HG02852 (cell line): ENCODE measurements around the gene LRRC72.
"Not testable (repeated sequence)": the region's sequence is repeated elsewhere in the genome, so short reads cannot be mapped to it uniquely, and the experiment has no call there.

Source experiments
- ATAC-seq: cut with Tn5 transposase; IDR thresholded peaks from one replicate; pipeline ENCODE4 v1.9.1; 2021; ENCODE audit warnings: mild to moderate bottlenecking, moderate library complexity; ENCODE audit not compliant: unreplicated experiment

Gene LRRC72

DNA sequence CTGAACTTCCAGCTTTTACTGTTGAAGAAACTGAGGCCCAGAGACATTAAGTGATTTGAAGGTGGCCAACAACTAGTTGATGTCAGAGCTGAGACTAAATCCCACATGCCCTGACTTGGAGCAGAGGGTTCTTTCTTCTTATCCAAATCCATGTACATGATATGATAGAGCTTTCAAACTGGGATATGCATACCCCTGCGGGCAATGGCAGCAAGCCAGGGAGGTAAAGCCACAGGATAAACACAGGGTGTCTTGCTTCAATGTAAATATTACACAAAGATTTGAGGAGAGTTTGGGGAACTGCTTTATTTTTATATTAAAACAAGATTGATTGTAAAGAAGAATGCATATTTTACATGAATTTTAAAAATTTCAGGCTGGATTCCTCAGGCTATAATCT lies 2.3 kb upstream of the LRRC72 start:
- no peak for ATAC-seq

DNA sequence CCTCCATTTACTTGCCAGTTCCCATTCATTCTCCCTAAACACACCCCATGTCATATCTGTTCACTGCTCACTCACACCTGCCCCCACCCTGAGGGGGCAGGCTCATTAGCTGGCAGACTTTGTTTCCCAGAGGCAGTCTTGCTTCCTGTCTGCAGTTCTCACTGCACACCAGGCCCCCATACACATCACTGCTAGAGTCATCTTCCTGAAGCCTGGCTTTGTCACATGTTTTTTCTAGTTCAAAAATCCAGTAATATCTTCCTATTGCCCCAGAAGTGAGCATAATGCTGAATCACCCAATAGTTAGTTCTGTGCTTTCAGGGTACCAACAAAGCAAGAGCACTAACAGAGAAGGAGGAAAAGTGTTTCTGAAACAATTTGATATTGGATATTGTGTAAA lies 1.9 kb downstream of the LRRC72 start:
- no peak for ATAC-seq

DNA sequence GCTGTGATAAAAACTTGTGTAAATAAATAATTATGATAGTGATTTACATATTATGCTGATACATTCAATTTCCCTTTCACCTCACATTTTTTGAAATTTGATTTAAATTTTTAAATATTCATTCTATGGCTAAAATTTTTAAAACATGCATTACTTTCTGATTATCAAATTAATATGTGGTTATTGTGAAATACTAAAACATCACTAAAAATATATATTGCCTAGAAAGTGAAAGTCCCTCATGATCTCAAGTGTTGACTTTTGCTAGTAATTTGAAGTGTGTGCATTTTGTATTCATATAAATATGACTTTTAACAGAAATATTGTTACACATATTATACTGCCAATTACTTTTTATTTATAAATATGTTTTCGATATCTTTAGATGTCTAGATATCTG lies 3.1 kb downstream of the LRRC72 start:
- ATAC-seq = no peak

DNA sequence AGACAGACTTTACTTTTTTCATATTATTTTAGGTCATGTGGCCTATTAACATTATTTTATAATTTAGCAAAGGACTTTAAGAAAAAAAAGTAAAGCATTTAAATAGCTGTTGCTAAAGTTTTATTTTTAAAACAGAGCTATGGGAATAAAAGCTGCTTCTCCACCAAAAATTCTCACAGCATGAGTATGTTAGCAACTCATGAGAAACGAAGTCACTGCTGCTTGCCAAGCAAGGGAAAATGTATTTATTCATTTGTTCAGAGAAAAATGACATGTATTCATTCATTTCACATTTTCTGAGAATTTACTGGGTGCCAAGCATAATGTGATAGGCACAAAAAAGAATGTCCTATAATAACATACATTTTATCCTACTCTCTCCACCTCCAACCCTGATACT lies 5.1 kb downstream of the LRRC72 start:
- ATAC-seq = no peak

DNA sequence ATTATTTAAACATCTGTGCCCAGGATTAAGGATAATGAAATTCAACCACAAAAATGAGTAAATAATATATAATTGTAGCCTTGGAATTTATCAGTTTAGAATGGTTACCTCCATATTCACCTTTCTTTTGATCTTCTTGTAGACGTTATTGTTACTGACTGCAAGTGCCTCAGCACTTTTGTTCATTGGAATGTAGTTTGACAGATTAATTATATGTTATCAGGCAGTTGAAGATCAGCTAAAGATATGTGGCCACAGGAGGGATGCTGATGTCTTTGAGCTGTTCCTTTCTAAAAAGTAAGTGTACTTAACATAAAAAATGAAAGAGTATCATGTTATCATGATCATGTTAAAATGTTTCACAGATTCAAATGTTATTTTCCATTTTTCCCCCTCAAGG lies 5.6 kb downstream of the LRRC72 start:
- no peak for ATAC-seq

DNA sequence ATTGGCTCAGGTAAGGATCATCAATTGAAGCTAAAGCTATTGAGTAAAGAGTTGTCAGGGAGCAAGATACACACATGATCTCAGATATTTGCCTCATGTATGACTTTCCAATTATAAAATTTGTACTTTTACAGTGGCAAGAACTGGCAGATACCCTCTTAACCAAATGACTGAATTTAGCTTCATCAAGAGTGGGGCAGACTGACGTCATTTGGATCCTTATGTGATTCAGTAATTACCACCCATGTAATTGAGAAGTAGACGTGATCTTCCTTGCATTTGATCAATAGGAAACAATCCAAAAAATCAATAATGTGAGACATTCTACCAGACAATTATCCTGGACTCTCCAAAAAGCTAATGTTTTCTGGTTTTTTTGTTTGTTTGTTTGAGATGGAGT lies 8.9 kb downstream of the LRRC72 start:
- no peak for ATAC-seq

DNA sequence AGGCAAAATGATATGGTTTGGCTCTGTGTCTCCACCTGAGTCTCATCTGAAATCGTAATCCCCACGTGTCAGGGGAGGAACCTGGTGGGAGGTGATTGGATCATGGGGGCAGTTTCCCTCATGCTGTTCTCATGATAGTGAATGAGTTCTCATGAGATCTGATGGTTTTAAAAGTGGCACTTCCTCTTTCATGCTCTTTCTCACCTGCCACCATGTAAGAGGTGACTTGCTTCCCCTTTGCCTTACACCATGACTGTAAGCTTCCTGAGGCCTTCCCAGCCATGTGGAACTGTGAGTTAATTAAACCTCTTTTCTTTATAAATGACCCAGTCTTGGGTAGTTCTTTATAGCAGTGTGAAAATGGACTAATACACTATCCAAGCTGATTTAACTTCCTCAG lies 13.9 kb downstream of the LRRC72 start:
- not testable (repeated sequence) for ATAC-seq

DNA sequence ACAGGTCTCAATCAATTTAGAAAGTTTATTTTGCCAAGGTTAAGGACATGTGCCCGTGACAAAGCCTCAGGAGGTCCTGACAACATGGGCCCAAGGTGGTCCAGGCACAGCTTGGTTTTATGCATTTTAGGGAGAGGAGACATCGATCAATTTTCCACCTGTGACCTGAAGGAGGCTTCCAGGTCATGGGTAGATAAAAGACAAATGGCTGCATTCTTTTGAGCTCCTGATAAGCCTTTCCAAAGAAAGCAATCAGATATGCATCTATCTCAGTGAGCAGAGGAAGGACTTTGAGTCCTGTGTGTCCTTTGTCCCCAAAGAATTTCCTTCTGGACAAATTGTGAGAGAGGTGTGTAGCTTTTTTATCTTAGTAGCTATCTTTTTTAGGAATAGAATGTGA lies 15.8 kb downstream of the LRRC72 start:
- no peak for ATAC-seq

DNA sequence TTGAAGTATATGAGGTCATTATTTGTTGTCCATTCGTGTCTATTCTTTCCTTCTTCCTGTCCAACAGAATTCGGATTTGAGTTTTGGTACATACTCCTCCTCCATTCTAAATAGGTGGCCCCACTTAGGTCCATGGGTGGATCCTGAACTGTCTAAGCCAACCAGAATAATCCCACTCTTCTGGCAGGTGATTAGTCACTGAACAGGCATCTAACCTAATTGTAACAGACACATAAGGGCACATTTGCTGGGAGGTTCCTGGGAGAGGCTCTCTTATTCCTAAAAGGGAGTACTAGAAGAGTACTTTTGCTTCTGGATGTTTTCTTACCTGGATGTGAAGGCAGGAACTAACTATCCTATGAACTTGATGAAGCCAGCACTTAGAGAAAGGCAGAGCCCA lies 16.8 kb downstream of the LRRC72 start:
- no peak for ATAC-seq

DNA sequence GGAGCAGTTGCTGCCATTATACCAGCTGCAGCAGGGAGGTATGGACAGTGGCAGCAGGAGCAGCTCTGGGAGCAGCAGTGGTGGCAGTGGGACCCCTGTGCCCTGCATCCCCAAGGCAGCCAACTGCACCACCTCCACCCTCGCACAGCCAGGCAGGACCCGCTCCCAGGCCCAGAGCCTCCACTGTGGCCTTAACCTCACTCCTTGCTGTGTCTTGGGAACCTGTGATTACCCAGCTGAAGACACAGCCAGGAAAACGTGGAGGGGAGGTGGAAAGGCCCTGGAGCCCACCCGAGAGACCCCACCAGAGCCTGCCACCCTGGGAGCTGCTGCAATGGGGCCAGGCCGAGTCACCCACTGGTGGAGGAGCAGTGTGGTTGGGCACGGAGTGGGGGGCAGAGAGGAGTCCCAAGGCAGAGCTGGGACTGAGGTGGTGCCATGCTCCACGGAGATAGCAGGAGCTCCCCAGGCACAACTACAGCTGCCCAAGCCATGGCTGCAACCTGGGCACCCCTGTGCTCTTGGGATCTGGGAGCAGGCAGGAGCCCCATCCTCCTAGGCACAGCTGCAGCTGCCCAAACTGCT lies 20.4 kb downstream of the LRRC72 start:
- no peak for ATAC-seq

DNA sequence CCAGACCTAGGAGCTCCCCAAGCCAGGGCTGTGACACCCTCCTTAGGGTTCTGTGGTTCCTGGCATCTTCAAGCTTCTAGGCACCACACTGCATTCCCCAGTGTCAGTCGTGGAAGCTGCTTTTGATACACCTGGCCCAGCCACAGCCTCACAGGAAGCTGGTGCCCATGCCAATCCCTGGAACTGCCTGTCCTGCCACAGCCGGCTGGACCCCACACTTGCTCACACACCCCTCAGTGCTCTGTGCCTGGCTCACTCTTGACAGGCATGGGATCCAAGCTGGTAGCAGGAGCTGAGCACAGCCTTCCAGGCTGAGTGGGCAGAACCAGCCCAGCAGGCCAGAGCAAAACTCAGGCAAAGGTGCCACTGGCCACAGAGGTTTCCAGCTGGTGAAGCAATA lies 21.8 kb downstream of the LRRC72 start:
- no peak for ATAC-seq

DNA sequence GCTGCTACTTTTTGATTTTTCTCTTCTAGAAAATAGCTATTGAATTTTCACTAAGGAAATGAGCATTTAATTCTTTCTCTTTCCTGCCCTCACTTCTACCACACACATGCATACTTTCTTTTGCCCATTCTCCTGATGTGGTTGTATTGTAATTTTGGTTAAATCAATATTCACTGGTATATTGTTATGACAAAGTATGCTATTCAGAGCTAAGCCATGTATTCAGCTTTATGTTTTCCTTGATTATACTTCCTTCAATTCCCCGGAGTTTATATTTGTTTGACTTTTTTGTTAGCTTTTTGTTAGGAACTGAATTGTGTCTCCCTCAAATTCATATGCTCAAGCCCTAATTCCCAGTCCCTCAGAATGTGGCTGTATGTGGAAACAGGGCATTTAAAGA lies 24.0 kb downstream of the LRRC72 start:
- no peak for ATAC-seq

DNA sequence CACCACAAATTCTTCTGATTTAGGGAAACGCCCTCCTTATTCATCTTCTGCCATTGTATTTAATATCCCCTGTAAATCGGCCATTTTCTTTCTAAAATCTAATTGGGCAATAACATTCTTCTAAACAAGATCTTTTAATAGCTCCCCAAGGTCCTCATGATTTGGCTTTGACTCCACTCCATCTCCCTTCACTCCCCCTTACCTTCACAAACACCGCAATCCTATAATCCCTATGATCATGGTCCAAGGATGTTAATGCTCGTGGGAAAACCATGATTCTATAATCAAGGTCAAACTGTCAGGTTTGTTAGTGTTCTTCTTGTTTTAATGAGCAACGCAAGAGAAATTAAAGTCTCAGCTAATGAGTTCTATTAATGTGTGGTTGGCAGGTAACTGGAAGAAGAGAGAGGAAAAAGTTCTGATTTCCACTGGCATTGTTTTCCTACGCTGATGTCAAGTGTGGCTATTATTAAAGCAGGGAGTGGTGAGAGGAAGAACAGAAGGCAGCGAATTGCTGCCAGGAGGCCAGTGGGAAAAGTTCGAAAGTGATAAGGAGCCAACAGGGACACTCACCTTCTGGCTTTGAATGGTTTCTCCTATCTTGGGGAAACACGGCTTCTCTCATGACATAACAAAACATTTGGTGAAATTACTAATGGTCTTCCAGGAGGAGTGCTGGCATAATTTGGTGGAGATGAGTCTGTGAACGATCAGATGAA lies 28.1 kb downstream of the LRRC72 start:
- no peak for ATAC-seq

DNA sequence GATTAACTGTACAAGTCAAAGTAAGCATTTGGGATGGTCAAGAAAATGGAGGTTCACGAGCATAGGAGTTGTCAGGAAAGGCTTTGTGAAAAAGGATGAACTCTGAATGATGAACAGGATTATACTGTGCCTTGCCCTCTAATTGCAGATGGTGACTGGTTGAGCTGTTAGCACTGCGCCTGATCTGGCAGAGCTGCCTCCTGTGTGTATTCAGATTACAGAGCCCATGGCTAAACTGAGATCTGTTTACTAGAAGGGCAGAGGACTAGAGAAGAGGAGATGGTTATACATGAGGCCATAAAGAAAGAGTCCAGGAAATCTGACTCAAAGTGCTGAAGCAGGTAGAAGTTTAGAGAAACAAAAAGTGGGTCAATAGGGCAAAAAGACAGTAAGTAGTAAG lies 29.7 kb downstream of the LRRC72 start:
- ATAC-seq = no peak

DNA sequence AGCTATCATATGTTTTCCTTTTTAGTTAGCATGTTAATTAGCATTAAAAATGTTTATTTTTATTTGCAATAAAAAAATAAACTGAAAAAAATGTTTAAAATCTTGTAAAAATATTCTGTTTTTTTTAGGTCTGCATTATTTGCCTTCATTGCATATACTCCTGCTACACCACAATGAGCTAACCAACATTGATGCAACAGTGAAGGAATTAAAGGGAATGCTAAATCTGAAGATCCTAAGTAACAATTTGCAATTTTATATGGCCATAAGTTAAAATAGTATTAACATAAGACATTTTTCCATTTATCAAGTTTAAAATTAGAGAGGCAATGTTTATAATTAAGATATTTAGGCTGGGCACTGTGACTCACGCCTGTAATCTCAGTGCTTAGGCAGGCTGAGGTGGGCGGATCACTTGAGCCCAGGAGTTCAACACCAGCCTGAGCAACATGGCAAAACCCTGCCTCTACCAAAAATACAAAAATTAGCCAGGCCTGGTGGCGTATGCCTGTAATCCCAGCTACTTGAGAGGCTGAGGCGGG lies 32.2 kb downstream of the LRRC72 start:
- no peak for ATAC-seq

DNA sequence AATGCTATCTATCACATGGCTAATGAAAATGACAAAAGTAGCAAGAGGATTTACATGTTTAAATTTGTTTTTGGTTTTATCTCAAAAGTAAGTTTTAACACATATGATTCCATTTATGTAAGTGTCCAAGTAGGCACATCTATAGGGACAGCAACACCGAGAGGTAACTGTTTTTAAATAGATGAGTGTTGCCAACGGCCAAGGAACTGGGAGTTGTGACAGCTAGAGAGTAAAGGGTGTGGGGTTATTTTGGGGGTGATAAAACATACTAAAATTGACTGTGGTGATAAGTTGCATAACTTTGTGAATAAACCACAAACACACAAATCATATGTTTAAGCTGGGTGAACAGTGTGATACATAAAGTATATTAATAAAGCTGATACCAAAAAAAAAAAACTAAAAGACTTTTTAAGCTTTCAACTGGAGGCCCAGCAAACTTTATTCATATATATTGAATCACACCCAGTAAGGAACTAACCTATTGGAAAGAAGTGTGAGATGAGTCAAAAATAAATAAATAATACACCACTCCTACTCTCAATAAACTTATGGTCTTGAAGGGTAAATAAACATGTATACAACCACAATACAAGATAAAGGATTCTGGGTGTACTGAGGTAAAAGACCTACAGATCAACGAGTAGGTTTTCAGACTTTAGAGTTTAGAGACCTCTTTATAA lies 33.0 kb downstream of the LRRC72 start:
- no peak for ATAC-seq

DNA sequence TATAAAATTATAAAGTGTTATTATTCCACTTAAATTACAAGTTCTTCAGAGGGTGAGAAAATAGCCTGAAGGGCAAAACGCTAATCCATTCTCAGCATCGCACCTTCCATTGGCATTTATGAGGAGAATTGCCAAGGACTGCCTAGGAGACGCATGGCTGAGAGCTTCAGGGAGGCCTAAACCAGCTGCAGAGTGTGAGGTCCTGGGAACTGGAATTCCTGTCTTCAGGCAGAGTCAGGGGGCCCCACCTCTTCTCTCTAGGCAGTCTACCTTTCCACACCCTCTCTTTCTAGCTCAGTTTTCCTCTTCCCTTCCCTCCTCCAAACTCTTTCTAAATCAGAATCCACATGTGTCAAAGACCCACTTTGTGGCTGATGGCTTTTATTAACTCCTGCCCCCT lies 35.3 kb downstream of the LRRC72 start:
- no peak for ATAC-seq

DNA sequence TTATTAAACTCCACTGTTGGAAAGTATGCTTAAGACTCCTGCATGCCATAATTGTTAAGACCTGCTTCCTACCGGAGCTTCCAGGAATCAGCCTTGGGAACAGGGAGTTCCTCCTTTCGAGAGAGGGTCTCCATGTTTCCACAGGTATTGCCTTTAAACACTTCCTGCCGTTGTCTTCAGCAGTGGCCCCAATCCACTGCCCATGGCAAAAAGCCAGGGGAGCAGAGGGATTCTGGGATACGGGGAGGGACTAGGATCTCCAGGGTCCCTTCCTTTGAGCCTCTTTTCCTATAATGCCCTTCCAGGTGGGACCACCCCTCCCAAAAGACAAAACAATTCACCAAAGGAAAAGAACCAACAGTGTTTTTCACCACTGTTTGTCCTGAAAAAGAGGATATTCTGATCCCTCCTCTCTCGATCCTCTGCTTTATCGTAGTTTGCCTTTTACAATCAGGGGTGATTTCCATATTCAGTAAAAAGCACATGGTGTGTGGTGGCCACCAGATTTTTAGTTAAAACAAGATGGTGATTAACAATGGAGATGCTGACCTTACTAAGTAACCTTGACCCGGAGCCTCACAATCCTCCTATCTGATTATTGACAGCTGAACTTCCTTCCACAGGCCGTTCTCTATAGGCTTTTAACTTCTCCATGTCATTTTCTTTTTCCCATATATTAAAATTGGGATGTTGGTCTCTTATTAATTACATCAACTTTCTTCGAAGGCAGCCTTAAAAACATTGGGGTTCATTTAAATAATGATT lies 36.0 kb downstream of the LRRC72 start:
- ATAC-seq = no peak

DNA sequence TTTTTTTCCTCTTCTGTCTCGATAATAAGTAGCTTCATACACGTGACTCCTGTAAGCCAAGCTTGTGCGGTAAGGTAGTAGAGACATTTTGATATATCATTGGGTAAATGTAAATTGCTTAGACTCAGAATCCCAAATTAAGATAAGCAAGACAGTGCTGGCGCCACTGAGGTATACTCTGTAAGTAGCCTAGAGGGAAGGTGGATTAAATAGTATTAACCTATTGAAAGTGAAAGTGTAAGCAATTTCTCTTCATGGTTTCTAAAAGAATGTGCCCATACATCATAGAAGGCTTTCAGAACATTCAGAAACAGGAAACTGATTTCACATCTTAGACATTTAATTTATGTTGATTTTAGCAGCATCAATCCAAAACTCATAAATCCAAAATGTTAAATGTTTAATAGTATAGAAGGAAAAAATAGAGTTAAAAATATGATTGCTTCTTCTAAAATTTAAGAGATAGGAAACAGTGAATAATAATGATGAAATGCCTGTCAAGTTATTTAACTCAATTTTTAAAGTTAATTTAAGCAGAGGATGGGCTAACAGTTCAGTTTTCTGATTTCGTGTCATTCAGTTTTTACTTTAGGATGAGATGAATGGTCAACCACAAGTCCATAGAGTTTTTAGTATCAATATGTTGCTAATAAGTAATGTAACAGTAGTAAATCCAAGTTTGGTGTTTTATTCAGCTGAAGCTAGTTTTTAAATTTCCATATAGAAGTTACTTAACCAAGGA lies 36.8 kb downstream of the LRRC72 start:
- peak; percentile 68 for ATAC-seq

DNA sequence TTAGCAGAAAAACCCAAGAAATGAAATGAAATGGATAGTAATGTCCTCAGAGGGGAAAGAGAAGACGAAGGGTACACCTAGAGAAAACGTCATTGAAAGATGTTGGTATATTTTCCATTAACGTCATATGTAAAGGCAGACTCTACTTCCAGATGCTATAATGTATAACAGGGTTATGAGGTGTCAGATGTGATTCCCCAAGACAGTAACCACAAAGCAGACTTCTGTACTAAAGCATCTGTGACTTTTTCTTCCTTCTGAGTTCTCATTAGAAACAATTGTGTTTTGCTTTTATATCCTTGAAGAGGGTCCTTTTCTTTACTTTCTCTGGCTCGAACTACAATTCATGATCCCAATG lies 37.4 kb downstream of the LRRC72 start:
- ATAC-seq = no peak

DNA sequence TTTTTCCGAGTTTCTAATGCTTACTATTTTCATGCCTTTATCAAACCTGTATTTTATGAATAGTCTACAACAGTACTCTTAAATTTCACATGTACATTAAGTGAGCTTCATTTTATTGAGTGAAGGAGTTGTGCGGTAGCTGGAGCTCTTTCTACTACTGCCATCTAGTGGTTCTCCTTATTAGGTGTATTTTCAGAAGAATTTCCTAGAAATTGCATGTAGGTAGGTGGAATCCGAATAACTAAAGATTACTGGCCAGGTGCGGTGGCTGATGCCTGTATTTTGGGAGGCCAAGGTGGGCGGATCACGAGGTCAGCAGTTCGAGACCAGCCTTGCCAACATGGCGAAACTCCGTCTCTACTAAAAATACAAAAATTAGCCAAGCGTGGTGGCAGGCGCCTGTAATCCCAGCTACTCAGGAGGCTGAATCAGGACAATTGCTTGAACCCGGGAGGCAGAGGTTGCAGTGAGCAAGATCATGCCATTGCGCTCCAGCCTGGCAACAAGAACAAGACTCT lies 38.3 kb downstream of the LRRC72 start:
- peak; percentile 65 for ATAC-seq
